HCT116 (cell line): Measurements from ENCODE around the gene FGFRL1. TPM values are rescaled to one million over a fixed set of nuclear protein-coding genes. Genes with fewer than 3 reads are reported as not detected.

ENCODE experiments used
- ATAC-seq: fragments of 200-7000 bp; cut with Tn5 transposase; 2 replicates; pipeline ENCODE4 v1.9.1; 2020; ENCODE audit warnings: mild to moderate bottlenecking, moderate library complexity
- BruUV-seq: library from RNA; stranded (reverse); fragments of 400-500 nt; replicated peaks from 2 replicates; lab custom pipeline; 2021; lab: Mats Ljungman, UMichigan
- CTCF ChIA-PET: fragments of 300-600 bp; sonication (Branson Sonifier 250); formaldehyde crosslinking; loops from one replicate; lab custom pipeline; 2021; ENCODE audit warnings: antibody characterized with exemption; lab: Charles Lee
- POLR2A ChIA-PET: fragments of 300-600, 350-600 bp; sonication (Branson Sonifier 250); formaldehyde crosslinking; loops from one replicate; lab custom pipeline; 2021; ENCODE audit warnings: antibody characterized with exemption; lab: Charles Lee
- RAD21 ChIA-PET, 2 experiments: fragments of 300-600 bp; sonication (Branson Sonifier 250); formaldehyde crosslinking; loops; one replicate each; lab custom pipeline; 2023; ENCODE audit warnings: low total read pairs in 2 of 2; ENCODE audit not compliant: uncharacterized antibody in 2 of 2, unreplicated experiment in 2 of 2, low non-redundant PET in 1 of 2; lab: Charles Lee
- DNase-seq: peaks from one replicate; pipeline ENCODE4 v3.0.0-alpha.2; 2010; ENCODE audit warnings: low read depth, low spot score
- H2AFZ ChIP-seq: fragments of 200-600 bp; shearing (Covaris generic), sonication (generic); 2 replicates; pipeline ENCODE4 v1.6.1; 2017; ENCODE audit warnings: low read depth, mixed run types, mixed read lengths, antibody characterized with exemption, low read length; ENCODE audit not compliant: poor library complexity, severe bottlenecking
- H3K27ac ChIP-seq: 2 replicates; pipeline ENCODE4 v1.5.1; 2012; ENCODE audit warnings: low read depth, low read length
- H3K27me3 ChIP-seq: fragments of 200-600 bp; sonication (generic); 2 replicates; pipeline ENCODE4 v1.6.1; 2016; ENCODE audit warnings: mixed run types, low read length, mixed read lengths; ENCODE audit not compliant: insufficient read depth
- H3K36me3 ChIP-seq, 2 experiments: fragments of 200-500 bp in 1 of 2; fragments of 200-600 bp in 1 of 2; sonication (Bioruptor generic) in 1 of 2; sonication (generic) in 1 of 2; 2 replicates each; pipeline versions ENCODE4 v1.5.1 to v1.6.1; 2014 to 2016; ENCODE audit warnings: low read length in 2 of 2, inconsistent platforms in 1 of 2, mixed read lengths in 1 of 2, mixed run types in 1 of 2; ENCODE audit not compliant: insufficient read depth in 2 of 2, control insufficient read depth in 1 of 2
- H3K4me1 ChIP-seq, 2 experiments: fragments of 200-600 bp in 1 of 2; sonication (generic) in 1 of 2; 2 replicates each; pipeline versions ENCODE4 v1.5.1 to v1.6.1; 2012 to 2017; ENCODE audit warnings: low read length in 2 of 2, inconsistent platforms in 1 of 2, mild to moderate bottlenecking in 1 of 2, mixed read lengths in 1 of 2, mixed run types in 1 of 2, moderate library complexity in 1 of 2; ENCODE audit not compliant: insufficient read depth in 2 of 2, control insufficient read depth in 1 of 2
- H3K4me2 ChIP-seq: fragments of 200-600 bp; sonication (generic); 2 replicates; pipeline ENCODE4 v1.6.1; 2017; ENCODE audit warnings: mixed run types, low read length, mixed read lengths
- H3K4me3 ChIP-seq, 2 experiments: fragments of 200-600 bp in 1 of 2; sonication (generic) in 1 of 2; replicated peaks in 1 of 2; 2 replicates each; pipeline ENCODE4 v1.5.1; 2011 to 2016; ENCODE audit warnings: low read length in 2 of 2, control low read depth in 1 of 2, low read depth in 1 of 2, mild to moderate bottlenecking in 1 of 2, mixed read lengths in 1 of 2, mixed run types in 1 of 2
- H3K79me2 ChIP-seq: fragments of 200-600 bp; sonication (generic); 2 replicates; pipeline ENCODE4 v1.6.1; 2017; ENCODE audit warnings: mild to moderate bottlenecking, mixed run types, low read length, moderate library complexity, mixed read lengths; ENCODE audit not compliant: insufficient read depth
- H3K9ac ChIP-seq: fragments of 200-600 bp; sonication (generic); 2 replicates; pipeline ENCODE4 v1.6.1; 2016; ENCODE audit warnings: low read length, mixed read lengths
- H3K9me2 ChIP-seq: fragments of 200-600 bp; sonication (generic), shearing (Covaris generic); 2 replicates; pipeline ENCODE4 v1.6.1; 2017; ENCODE audit warnings: mixed run types, mild to moderate bottlenecking, moderate library complexity; ENCODE audit not compliant: insufficient read depth
- H3K9me3 ChIP-seq, 2 experiments: fragments of 200-500 bp in 1 of 2; fragments of 200-600 bp in 1 of 2; sonication (Bioruptor generic) in 1 of 2; sonication (generic) in 1 of 2; 2 replicates each; pipeline ENCODE4 v1.6.1; 2014 to 2017; ENCODE audit warnings: low read length in 2 of 2, mixed read lengths in 2 of 2, inconsistent platforms in 1 of 2, low read depth in 1 of 2, mild to moderate bottlenecking in 1 of 2, mixed run types in 1 of 2, moderate library complexity in 1 of 2; ENCODE audit not compliant: control insufficient read depth in 1 of 2, insufficient read depth in 1 of 2
- H4K20me1 ChIP-seq: fragments of 200-600 bp; sonication (generic), shearing (Covaris generic); 2 replicates; pipeline ENCODE4 v1.6.1; 2017; ENCODE audit warnings: mixed run types, mild to moderate bottlenecking, moderate library complexity; ENCODE audit not compliant: insufficient read depth
- ATF3 ChIP-seq: IDR thresholded peaks from 2 replicates; pipeline ENCODE4 v1.6.1; 2012
- CBX3 ChIP-seq: IDR thresholded peaks from 2 replicates; pipeline ENCODE4 v1.6.1; 2012; ENCODE audit warnings: low read depth
- CEBPB ChIP-seq: IDR thresholded peaks from 2 replicates; pipeline ENCODE4 v1.6.1; 2012; ENCODE audit warnings: low read depth
- EGR1 ChIP-seq: IDR thresholded peaks from 2 replicates; pipeline ENCODE4 v1.6.1; 2012; ENCODE audit warnings: low read depth
- JUND ChIP-seq: IDR thresholded peaks from 2 replicates; pipeline ENCODE4 v1.6.1; 2012
- POLR2A ChIP-seq: IDR thresholded peaks from 2 replicates; pipeline ENCODE4 v1.7.0; 2011; ENCODE audit warnings: borderline replicate concordance; ENCODE audit not compliant: insufficient read depth, insufficient read length; ENCODE audit errors: extremely low read depth
- POLR2AphosphoS5 ChIP-seq: IDR thresholded peaks from 2 replicates; pipeline ENCODE4 v1.6.1; 2011; ENCODE audit warnings: mild to moderate bottlenecking, low read depth, low read length, moderate library complexity
- SIN3A ChIP-seq: IDR thresholded peaks from 2 replicates; pipeline ENCODE4 v1.6.1; 2012; ENCODE audit warnings: low read depth
- SP1 ChIP-seq: IDR thresholded peaks from 2 replicates; pipeline ENCODE4 v1.6.1; 2012; ENCODE audit warnings: low read depth
- TCF7L2 ChIP-seq: IDR thresholded peaks from 2 replicates; pipeline ENCODE4 v1.7.0; 2011; ENCODE audit warnings: borderline replicate concordance, inconsistent platforms; ENCODE audit not compliant: insufficient read depth, insufficient read length; ENCODE audit errors: extremely low read depth
- YY1 ChIP-seq: IDR thresholded peaks from 2 replicates; pipeline ENCODE4 v1.6.1; 2011; ENCODE audit warnings: low read length, low read depth, moderate library complexity, mild to moderate bottlenecking; ENCODE audit not compliant: insufficient replicate concordance; ENCODE audit errors: extremely low read depth
- ZBTB33 ChIP-seq: IDR thresholded peaks from 2 replicates; pipeline ENCODE4 v1.6.1; 2011; ENCODE audit warnings: mild to moderate bottlenecking, low read length, moderate library complexity; ENCODE audit not compliant: insufficient replicate concordance; ENCODE audit errors: extremely low read depth
- ZFX ChIP-seq: fragments of 450-650 bp; IDR thresholded peaks from 2 replicates; pipeline ENCODE4 v1.6.1; 2017
- intact Hi-C: fragments of 100-400 bp; cut with micrococcal nuclease; formaldehyde crosslinking; loops from 2 replicates; pipeline ENCODE4 v1.10.0; 2022
- total RNA-seq: library from RNA; stranded (reverse); gene quantifications from one replicate; pipeline ENCODE4 v1.2.1, GENCODE V29; 2021; ENCODE audit not compliant: unreplicated experiment

FGFRL1 gene
- total RNA-seq, 1 experiment from 2014 or later, result 91.1 TPM

GRCh38 chr4:1039493-1040343 lies 28.3 kb downstream of the FGFRL1 start:
- H3K9me2 ChIP-seq, result no peaks in the 10 kb centered on the region
- H3K27me3 ChIP-seq, result no peaks in the 10 kb centered on the region
- no peaks in the 10 kb centered on the region for H4K20me1 ChIP-seq
- H3K9ac ChIP-seq, result peak overlapping the region; percentile 40
- ATAC-seq, result peak; percentile 44
- ChIA-PET CTCF (no interaction called here), RAD21 (no interaction called here), POLR2A (no interaction called here)
- peaks cover 48 to 65% of the 10 kb centered on the region in 2 experiments for H3K4me1 ChIP-seq
- peak overlapping the region; percentile 59 for H3K4me2 ChIP-seq
- no peak for DNase-seq
- H3K4me3 ChIP-seq, result no peak overlapping the region
- no peak overlapping the region for H2AFZ ChIP-seq
- H3K9me3 ChIP-seq, result no peaks in the 10 kb centered on the region
- no TSS peak for BruUV-seq
- H3K27ac ChIP-seq, result peak overlapping the region; percentile 65
- TF ChIP-seq YY1, result peak; percentile 52
- no peak for TF ChIP-seq ZFX
- TF ChIP-seq POLR2AphosphoS5, result peak; percentile 33
- no peaks in the 10 kb centered on the region for H3K36me3 ChIP-seq
- no peaks in the 10 kb centered on the region for H3K79me2 ChIP-seq
- intact Hi-C loops, result no loop called here

- RAD21 ChIA-PET, result no interaction called here
- Histone ChIP-seq H3K4me3 (no peak overlapping the region), H3K4me1 (peaks cover 55 to 73% of the 10 kb centered on the region in 2 experiments), H3K9me2 (no peaks in the 10 kb centered on the region), H3K36me3 (no peaks in the 10 kb centered on the region), H3K4me2 (peak overlapping the region; percentile 69), H2AFZ (no peak overlapping the region), H4K20me1 (no peaks in the 10 kb centered on the region), H3K9ac (0 out of 2 replicates have a peak overlapping the region, but pooled peaks have one; percentile 40), H3K79me2 (no peaks in the 10 kb centered on the region), H3K27ac (peak overlapping the region; percentile 65), H3K9me3 (no peaks in the 10 kb centered on the region), H3K27me3 (no peaks in the 10 kb centered on the region)
- DNase-seq, result no peak
- BruUV-seq, result no TSS peak
- no peak for ATAC-seq
- intact Hi-C loops, result no loop called here
- CTCF ChIA-PET, result no interaction called here
- POLR2A ChIA-PET, result no interaction called here
- TF ChIP-seq EGR1 (no peak), ATF3 (no peak), SP1 (no peak), POLR2A (no peak), ZBTB33 (no peak), JUND (no peak), POLR2AphosphoS5 (no peak), SIN3A (no peak), CBX3 (no peak), TCF7L2 (no peak), CEBPB (no peak), YY1 (no peak)
These were observed 29.1 kb downstream of the FGFRL1 start for GRCh38 chr4:1040344-1041146.
